22Rv1 (cell line): ENCODE data around the gene SYNDIG1L.

Source experiments
- ZFX ChIP-seq: fragments of 450-650 bp; IDR thresholded peaks from 2 replicates; pipeline ENCODE4 v1.6.1; 2017; ENCODE audit warnings: antibody characterized with exemption, borderline replicate concordance
- TF ChIP-seq, protein P1 (sequence below): fragments of 450-650 bp; IDR thresholded peaks from 2 replicates; pipeline ENCODE4 v1.5.1; 2017; ENCODE audit warnings: mild to moderate bottlenecking

DNA sequence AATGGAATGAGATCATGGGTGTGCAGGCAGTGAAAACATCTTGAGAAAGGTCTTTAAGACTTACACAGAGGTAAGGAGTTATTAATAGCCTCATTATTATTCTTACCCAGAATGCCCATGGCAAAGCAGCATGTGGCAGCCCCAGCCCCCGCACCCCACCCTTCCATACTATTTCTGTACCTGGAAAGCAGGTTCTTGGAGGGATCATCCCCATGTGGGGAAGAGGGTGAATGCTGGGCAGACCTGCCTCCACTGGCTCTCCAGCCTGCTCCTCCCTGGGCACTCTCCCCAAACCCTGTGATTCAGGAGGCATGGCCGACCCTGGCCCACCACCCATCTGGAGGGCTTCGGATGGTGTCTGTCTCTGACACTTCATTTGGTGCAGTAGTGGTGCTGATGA, 38.8 kb upstream of the SYNDIG1L start:
- TF ChIP-seq, protein P1, sequence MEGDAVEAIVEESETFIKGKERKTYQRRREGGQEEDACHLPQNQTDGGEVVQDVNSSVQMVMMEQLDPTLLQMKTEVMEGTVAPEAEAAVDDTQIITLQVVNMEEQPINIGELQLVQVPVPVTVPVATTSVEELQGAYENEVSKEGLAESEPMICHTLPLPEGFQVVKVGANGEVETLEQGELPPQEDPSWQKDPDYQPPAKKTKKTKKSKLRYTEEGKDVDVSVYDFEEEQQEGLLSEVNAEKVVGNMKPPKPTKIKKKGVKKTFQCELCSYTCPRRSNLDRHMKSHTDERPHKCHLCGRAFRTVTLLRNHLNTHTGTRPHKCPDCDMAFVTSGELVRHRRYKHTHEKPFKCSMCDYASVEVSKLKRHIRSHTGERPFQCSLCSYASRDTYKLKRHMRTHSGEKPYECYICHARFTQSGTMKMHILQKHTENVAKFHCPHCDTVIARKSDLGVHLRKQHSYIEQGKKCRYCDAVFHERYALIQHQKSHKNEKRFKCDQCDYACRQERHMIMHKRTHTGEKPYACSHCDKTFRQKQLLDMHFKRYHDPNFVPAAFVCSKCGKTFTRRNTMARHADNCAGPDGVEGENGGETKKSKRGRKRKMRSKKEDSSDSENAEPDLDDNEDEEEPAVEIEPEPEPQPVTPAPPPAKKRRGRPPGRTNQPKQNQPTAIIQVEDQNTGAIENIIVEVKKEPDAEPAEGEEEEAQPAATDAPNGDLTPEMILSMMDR, result no peak
- TF ChIP-seq ZFX, result no peak
